HG02623 (cell line): ENCODE data around the gene GPHN.
"Not testable (repeated sequence)": the region's sequence is repeated elsewhere in the genome, so short reads cannot be mapped to it uniquely, and the experiment has no call there.

Experiments used
- ATAC-seq: cut with Tn5 transposase; IDR thresholded peaks from one replicate; pipeline ENCODE4 v1.9.1; 2021; ENCODE audit warnings: moderate library complexity; ENCODE audit not compliant: unreplicated experiment

GPHN gene

GRCh38 chr14:67018720-67019119 lies 510.8 kb downstream of the GPHN start:
- no peak for ATAC-seq

- no peak for ATAC-seq
These were observed 511.8 kb downstream of the GPHN start for GRCh38 chr14:67019796-67020195.

GRCh38 chr14:67031920-67032774 lies 524.2 kb downstream of the GPHN start:
- no peak for ATAC-seq

- ATAC-seq: no peak
These were observed 537.5 kb downstream of the GPHN start for GRCh38 chr14:67045440-67045839.

GRCh38 chr14:67050896-67051295 lies 542.9 kb downstream of the GPHN start:
- no peak for ATAC-seq

- ATAC-seq: no peak
These were observed 548.7 kb downstream of the GPHN start for GRCh38 chr14:67056684-67057083.

- no peak for ATAC-seq
These were observed 551.6 kb downstream of the GPHN start for GRCh38 chr14:67059596-67059995.

GRCh38 chr14:67060546-67060945 lies 552.6 kb downstream of the GPHN start:
- no peak for ATAC-seq

GRCh38 chr14:67067070-67067814 lies 559.3 kb downstream of the GPHN start:
- not testable (repeated sequence) for ATAC-seq

GRCh38 chr14:67068251-67068650 lies 560.3 kb downstream of the GPHN start:
- no peak for ATAC-seq

- no peak for ATAC-seq
These were observed 563.6 kb downstream of the GPHN start for GRCh38 chr14:67071506-67071905.

GRCh38 chr14:67077921-67078320 lies 570.0 kb downstream of the GPHN start:
- ATAC-seq: no peak

GRCh38 chr14:67079846-67080245 lies 571.9 kb downstream of the GPHN start:
- no peak for ATAC-seq

- no peak for ATAC-seq
These were observed 600.3 kb downstream of the GPHN start for GRCh38 chr14:67108230-67108629.

GRCh38 chr14:67111022-67111421 lies 603.1 kb downstream of the GPHN start:
- ATAC-seq: no peak

- ATAC-seq: no peak
These were observed 604.4 kb downstream of the GPHN start for GRCh38 chr14:67112344-67112743.

GRCh38 chr14:67127174-67127573 lies 619.2 kb downstream of the GPHN start:
- no peak for ATAC-seq

- ATAC-seq: no peak
These were observed 621.8 kb downstream of the GPHN start for GRCh38 chr14:67129768-67130167.

GRCh38 chr14:67131691-67132090 lies 623.7 kb downstream of the GPHN start:
- no peak for ATAC-seq

GRCh38 chr14:67133144-67133543 lies 625.2 kb downstream of the GPHN start:
- ATAC-seq: no peak

GRCh38 chr14:67133595-67134441 lies 625.9 kb downstream of the GPHN start:
- ATAC-seq: no peak
